ENCODE measurements around the gene HOXD8.

HOXD8 gene

DNA sequence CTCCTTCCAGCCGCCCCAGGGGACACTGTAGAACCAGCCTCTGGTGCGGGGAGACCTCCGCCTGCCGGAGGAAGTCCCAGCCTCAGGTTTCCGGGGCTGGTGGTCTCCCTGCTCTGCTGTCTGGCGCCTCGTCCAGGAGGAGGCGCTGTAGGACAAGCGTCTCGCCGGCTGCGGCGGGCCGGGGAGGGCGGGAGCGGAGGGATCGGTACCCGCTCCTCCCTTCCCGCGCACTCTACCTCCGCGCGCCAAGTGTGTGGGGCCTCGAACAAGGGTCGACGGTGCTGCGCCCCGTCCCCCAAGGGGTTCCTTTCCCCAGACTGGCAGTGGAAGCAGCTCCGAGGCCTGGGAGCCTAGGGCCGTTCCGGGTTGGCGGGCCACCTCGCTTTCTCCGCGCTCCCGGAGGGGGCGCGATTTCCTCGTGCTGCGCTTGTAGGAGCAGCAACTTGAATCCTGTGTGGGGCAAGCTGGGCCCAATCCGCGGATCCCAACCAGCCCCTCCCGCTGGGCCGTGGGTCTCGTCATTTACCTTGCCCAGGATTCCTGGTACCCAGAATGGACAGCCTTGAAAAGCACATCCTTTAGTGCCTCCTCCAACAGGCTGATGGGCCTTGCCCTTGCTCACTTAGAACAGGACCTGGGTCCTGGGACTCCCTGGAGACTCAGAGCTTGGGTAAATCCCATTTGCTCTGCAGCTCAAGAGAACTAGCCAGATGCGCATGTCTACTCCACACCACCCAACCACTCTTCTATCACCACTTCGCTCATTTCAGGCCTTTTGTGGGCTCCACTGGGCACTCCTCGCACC lies 11.2 kb downstream of the HOXD8 start (continued):
- TF ChIP-seq, protein P1, sequence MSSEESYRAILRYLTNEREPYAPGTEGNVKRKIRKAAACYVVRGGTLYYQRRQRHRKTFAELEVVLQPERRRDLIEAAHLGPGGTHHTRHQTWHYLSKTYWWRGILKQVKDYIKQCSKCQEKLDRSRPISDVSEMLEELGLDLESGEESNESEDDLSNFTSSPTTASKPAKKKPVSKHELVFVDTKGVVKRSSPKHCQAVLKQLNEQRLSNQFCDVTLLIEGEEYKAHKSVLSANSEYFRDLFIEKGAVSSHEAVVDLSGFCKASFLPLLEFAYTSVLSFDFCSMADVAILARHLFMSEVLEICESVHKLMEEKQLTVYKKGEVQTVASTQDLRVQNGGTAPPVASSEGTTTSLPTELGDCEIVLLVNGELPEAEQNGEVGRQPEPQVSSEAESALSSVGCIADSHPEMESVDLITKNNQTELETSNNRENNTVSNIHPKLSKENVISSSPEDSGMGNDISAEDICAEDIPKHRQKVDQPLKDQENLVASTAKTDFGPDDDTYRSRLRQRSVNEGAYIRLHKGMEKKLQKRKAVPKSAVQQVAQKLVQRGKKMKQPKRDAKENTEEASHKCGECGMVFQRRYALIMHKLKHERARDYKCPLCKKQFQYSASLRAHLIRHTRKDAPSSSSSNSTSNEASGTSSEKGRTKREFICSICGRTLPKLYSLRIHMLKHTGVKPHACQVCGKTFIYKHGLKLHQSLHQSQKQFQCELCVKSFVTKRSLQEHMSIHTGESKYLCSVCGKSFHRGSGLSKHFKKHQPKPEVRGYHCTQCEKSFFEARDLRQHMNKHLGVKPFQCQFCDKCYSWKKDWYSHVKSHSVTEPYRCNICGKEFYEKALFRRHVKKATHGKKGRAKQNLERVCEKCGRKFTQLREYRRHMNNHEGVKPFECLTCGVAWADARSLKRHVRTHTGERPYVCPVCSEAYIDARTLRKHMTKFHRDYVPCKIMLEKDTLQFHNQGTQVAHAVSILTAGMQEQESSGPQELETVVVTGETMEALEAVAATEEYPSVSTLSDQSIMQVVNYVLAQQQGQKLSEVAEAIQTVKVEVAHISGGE (tag by site-specific recombination; conservative IDR thresholded peaks at IDR 0.05; ENCODE audit: low read depth): no peak
- no peak for TF ChIP-seq HOXC10 (CRISPR knock-in tag; IDR thresholded peaks at IDR 0.05)
- TF ChIP-seq GLIS2 (tag by site-specific recombination; IDR thresholded peaks at IDR 0.05): peak; percentile 40
- TF ChIP-seq ZNF707 (tag by site-specific recombination; IDR thresholded peaks at IDR 0.05): no peak
- peak; percentile 48; the same call in 1 of the 2 replicates for TF ChIP-seq ZBTB17 (tag by site-specific recombination; IDR thresholded peaks at IDR 0.05)
- TF ChIP-seq, protein P2, sequence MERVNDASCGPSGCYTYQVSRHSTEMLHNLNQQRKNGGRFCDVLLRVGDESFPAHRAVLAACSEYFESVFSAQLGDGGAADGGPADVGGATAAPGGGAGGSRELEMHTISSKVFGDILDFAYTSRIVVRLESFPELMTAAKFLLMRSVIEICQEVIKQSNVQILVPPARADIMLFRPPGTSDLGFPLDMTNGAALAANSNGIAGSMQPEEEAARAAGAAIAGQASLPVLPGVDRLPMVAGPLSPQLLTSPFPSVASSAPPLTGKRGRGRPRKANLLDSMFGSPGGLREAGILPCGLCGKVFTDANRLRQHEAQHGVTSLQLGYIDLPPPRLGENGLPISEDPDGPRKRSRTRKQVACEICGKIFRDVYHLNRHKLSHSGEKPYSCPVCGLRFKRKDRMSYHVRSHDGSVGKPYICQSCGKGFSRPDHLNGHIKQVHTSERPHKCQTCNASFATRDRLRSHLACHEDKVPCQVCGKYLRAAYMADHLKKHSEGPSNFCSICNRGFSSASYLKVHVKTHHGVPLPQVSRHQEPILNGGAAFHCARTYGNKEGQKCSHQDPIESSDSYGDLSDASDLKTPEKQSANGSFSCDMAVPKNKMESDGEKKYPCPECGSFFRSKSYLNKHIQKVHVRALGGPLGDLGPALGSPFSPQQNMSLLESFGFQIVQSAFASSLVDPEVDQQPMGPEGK (tag by site-specific recombination; IDR thresholded peaks at IDR 0.05): peak; percentile 65
- TF ChIP-seq, protein P3, sequence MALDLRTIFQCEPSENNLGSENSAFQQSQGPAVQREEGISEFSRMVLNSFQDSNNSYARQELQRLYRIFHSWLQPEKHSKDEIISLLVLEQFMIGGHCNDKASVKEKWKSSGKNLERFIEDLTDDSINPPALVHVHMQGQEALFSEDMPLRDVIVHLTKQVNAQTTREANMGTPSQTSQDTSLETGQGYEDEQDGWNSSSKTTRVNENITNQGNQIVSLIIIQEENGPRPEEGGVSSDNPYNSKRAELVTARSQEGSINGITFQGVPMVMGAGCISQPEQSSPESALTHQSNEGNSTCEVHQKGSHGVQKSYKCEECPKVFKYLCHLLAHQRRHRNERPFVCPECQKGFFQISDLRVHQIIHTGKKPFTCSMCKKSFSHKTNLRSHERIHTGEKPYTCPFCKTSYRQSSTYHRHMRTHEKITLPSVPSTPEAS (tag by site-specific recombination; IDR thresholded peaks at IDR 0.05): no peak
- no peak for TF ChIP-seq ZNF221 (tag by site-specific recombination; IDR thresholded peaks at IDR 0.05; ENCODE audit: borderline replicate concordance)
- 0 out of 2 replicates have a peak, but pooled peaks have one; percentile 11 for TF ChIP-seq MZF1 (tag by site-specific recombination; IDR thresholded peaks at IDR 0.05; ENCODE audit: borderline replicate concordance)
- TF ChIP-seq ZNF10 (tag by site-specific recombination; IDR thresholded peaks at IDR 0.05): no peak
- TF ChIP-seq ZNF292 (tag by site-specific recombination; IDR thresholded peaks at IDR 0.05; ENCODE audit: borderline replicate concordance, low read depth): no peak
- TF ChIP-seq ZNF600 (tag by site-specific recombination; IDR thresholded peaks at IDR 0.05): no peak
- no peak for TF ChIP-seq ZNF302 (tag by site-specific recombination; IDR thresholded peaks at IDR 0.05; ENCODE audit: low read depth)
- no peak for TF ChIP-seq ZNF16 (tag by site-specific recombination; IDR thresholded peaks at IDR 0.05; ENCODE audit: low read depth)
- TF ChIP-seq, protein P4, sequence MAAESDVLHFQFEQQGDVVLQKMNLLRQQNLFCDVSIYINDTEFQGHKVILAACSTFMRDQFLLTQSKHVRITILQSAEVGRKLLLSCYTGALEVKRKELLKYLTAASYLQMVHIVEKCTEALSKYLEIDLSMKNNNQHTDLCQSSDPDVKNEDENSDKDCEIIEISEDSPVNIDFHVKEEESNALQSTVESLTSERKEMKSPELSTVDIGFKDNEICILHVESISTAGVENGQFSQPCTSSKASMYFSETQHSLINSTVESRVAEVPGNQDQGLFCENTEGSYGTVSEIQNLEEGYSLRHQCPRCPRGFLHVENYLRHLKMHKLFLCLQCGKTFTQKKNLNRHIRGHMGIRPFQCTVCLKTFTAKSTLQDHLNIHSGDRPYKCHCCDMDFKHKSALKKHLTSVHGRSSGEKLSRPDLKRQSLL (tag by site-specific recombination; IDR thresholded peaks at IDR 0.05): no peak
- TF ChIP-seq OVOL3 (tag by site-specific recombination; IDR thresholded peaks at IDR 0.05): no peak
- TF ChIP-seq KLF1 (tag by site-specific recombination; IDR thresholded peaks at IDR 0.05): 0 out of 2 replicates have a peak, but pooled peaks have one; percentile 16
- TF ChIP-seq, protein P5, sequence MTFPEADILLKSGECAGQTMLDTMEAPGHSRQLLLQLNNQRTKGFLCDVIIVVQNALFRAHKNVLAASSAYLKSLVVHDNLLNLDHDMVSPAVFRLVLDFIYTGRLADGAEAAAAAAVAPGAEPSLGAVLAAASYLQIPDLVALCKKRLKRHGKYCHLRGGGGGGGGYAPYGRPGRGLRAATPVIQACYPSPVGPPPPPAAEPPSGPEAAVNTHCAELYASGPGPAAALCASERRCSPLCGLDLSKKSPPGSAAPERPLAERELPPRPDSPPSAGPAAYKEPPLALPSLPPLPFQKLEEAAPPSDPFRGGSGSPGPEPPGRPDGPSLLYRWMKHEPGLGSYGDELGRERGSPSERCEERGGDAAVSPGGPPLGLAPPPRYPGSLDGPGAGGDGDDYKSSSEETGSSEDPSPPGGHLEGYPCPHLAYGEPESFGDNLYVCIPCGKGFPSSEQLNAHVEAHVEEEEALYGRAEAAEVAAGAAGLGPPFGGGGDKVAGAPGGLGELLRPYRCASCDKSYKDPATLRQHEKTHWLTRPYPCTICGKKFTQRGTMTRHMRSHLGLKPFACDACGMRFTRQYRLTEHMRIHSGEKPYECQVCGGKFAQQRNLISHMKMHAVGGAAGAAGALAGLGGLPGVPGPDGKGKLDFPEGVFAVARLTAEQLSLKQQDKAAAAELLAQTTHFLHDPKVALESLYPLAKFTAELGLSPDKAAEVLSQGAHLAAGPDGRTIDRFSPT (tag by site-specific recombination; IDR thresholded peaks at IDR 0.05): no peak
- TF ChIP-seq ZNF416 (tag by site-specific recombination; IDR thresholded peaks at IDR 0.05): no peak
- TF ChIP-seq, protein P6, sequence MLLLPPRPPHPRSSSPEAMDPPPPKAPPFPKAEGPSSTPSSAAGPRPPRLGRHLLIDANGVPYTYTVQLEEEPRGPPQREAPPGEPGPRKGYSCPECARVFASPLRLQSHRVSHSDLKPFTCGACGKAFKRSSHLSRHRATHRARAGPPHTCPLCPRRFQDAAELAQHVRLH (tag by site-specific recombination; IDR thresholded peaks at IDR 0.05): peak; percentile 36; the same call in 1 of the 2 replicates
- TF ChIP-seq, protein P7, sequence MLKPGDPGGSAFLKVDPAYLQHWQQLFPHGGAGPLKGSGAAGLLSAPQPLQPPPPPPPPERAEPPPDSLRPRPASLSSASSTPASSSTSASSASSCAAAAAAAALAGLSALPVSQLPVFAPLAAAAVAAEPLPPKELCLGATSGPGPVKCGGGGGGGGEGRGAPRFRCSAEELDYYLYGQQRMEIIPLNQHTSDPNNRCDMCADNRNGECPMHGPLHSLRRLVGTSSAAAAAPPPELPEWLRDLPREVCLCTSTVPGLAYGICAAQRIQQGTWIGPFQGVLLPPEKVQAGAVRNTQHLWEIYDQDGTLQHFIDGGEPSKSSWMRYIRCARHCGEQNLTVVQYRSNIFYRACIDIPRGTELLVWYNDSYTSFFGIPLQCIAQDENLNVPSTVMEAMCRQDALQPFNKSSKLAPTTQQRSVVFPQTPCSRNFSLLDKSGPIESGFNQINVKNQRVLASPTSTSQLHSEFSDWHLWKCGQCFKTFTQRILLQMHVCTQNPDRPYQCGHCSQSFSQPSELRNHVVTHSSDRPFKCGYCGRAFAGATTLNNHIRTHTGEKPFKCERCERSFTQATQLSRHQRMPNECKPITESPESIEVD (tag by site-specific recombination; IDR thresholded peaks at IDR 0.05): no peak
- TF ChIP-seq, protein P8, sequence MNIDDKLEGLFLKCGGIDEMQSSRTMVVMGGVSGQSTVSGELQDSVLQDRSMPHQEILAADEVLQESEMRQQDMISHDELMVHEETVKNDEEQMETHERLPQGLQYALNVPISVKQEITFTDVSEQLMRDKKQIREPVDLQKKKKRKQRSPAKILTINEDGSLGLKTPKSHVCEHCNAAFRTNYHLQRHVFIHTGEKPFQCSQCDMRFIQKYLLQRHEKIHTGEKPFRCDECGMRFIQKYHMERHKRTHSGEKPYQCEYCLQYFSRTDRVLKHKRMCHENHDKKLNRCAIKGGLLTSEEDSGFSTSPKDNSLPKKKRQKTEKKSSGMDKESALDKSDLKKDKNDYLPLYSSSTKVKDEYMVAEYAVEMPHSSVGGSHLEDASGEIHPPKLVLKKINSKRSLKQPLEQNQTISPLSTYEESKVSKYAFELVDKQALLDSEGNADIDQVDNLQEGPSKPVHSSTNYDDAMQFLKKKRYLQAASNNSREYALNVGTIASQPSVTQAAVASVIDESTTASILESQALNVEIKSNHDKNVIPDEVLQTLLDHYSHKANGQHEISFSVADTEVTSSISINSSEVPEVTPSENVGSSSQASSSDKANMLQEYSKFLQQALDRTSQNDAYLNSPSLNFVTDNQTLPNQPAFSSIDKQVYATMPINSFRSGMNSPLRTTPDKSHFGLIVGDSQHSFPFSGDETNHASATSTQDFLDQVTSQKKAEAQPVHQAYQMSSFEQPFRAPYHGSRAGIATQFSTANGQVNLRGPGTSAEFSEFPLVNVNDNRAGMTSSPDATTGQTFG (tag by site-specific recombination; IDR thresholded peaks at IDR 0.05; ENCODE audit: borderline replicate concordance): no peak
- TF ChIP-seq SP3 (tag by site-specific recombination; IDR thresholded peaks at IDR 0.05): no peak
- TF ChIP-seq ZNF768 (tag by site-specific recombination; IDR thresholded peaks at IDR 0.05): no peak
